Uterus (tissue), 4 donors: ENCODE data around the gene CDH8. TPM values are rescaled to one million over a fixed set of nuclear protein-coding genes. Genes with fewer than 3 reads are reported as not detected.

Experiments used
- DNase-seq, 2 donors: peaks; one replicate each; pipeline ENCODE4 v3.0.0-alpha.2; 2019 to 2020
- H3K27ac ChIP-seq, 2 donors: fragments of 200-600 bp; sonication (generic); 1 replicate in 1 of 2; 2 replicates in 1 of 2; pipeline ENCODE4 v1.5.1; 2016 to 2018
- H3K27me3 ChIP-seq, 2 donors: fragments of 200-600 bp; sonication (generic); one replicate each; pipeline ENCODE4 v1.5.1; 2018 to 2019; ENCODE audit warnings: control low read depth in 1 of 2
- H3K36me3 ChIP-seq, 2 donors: fragments of 200-600 bp; sonication (generic); one replicate each; pipeline ENCODE4 v1.5.1; 2019; ENCODE audit warnings: control low read depth in 1 of 2
- H3K4me1 ChIP-seq, 2 donors: fragments of 200-600 bp; sonication (generic); one replicate each; pipeline ENCODE4 v1.5.1; 2018 to 2019; ENCODE audit warnings: control low read depth in 1 of 2
- H3K4me3 ChIP-seq, 2 donors: fragments of 200-600 bp; sonication (generic); 1 replicate in 1 of 2; 2 replicates in 1 of 2; pipeline ENCODE4 v1.5.1; 2018 to 2019; ENCODE audit warnings: mild to moderate bottlenecking in 1 of 2
- H3K9me3 ChIP-seq, 2 donors: fragments of 200-600 bp; sonication (generic); one replicate each; pipeline ENCODE4 v1.5.1; 2019; ENCODE audit warnings: control low read depth in 1 of 2
- CTCF ChIP-seq, 4 experiments: fragments of 200-600 bp in 2 of 4; fragments of 450-650 bp in 2 of 4; sonication (generic) in 2 of 4; IDR thresholded peaks; one replicate each; pipeline ENCODE4 v1.5.1; 2016 to 2019; ENCODE audit warnings: antibody characterized with exemption in 4 of 4, mild to moderate bottlenecking in 2 of 4, moderate library complexity in 1 of 4
- POLR2A ChIP-seq, 2 donors: fragments of 450-650 bp; IDR thresholded peaks; one replicate each; pipeline ENCODE4 v1.6.1; 2016; ENCODE audit warnings: antibody characterized with exemption in 2 of 2, mild to moderate bottlenecking in 1 of 2, moderate library complexity in 1 of 2
- intact Hi-C: fragments of 100-400 bp; cut with DNase I; formaldehyde crosslinking; loops from one replicate; pipeline ENCODE4 v1.15.1; 2023; ENCODE audit warnings: low total_unique reads
- total RNA-seq, 4 donors: library from RNA; depleted of rRNA in 3 of 4; stranded (reverse); fragments of >200 nt in 3 of 4; gene quantifications; one replicate each; pipeline versions ENCODE4 v1.1.0 to v1.2.4, GENCODE V29; 2014 to 2023
- donor health status: DM: yes; HTN: yes; CAD: no.

The CDH8 gene
- total RNA-seq, 4 donors from 2014 or later = 2.0 to 6.0 TPM; not detected in 2

GRCh38 chr16:62041401-62041800 lies 5.2 kb upstream of the CDH8 start:
- intact Hi-C loops = no loop called here
- H3K27ac ChIP-seq = no peak overlapping the region
- H3K27me3 ChIP-seq = peaks cover 0 to 16% of the 10 kb centered on the region in 2 donors
- H3K4me3 ChIP-seq = no peak overlapping the region
- no peaks in the 10 kb centered on the region for H3K36me3 ChIP-seq
- H3K9me3 ChIP-seq = no peaks in the 10 kb centered on the region
- DNase-seq = no peak
- no peaks in the 10 kb centered on the region for H3K4me1 ChIP-seq
- TF ChIP-seq POLR2A (IDR thresholded peaks at IDR 0.05) = no peak
- TF ChIP-seq CTCF (IDR thresholded peaks at IDR 0.05) = peak in 2 of 4 experiments; percentile 11 to 13

- no peak overlapping the region for H3K4me3 ChIP-seq
- no peaks in the 10 kb centered on the region for H3K9me3 ChIP-seq
- H3K27ac ChIP-seq = no peak overlapping the region
- DNase-seq = no peak
- peaks cover 0 to 8% of the 10 kb centered on the region in 2 donors for H3K4me1 ChIP-seq
- TF ChIP-seq CTCF (IDR thresholded peaks at IDR 0.05) = no peak
- no peak for TF ChIP-seq POLR2A (IDR thresholded peaks at IDR 0.05)
- H3K27me3 ChIP-seq = peaks cover 0 to 23% of the 10 kb centered on the region in 2 donors
- intact Hi-C loops = no loop called here
- H3K36me3 ChIP-seq = no peaks in the 10 kb centered on the region
Measured at GRCh38 chr16:62038646-62039045, 2.4 kb upstream of the CDH8 start.

- peaks cover 0 to 23% of the 10 kb centered on the region in 2 donors for H3K27me3 ChIP-seq
- intact Hi-C loops = no loop called here
Measured at GRCh38 chr16:62038225-62038624, 2.0 kb upstream of the CDH8 start.

GRCh38 chr16:62036802-62037135 lies 531 bp upstream of the CDH8 start:
- TF ChIP-seq CTCF (IDR thresholded peaks at IDR 0.05) (no peak), POLR2A (IDR thresholded peaks at IDR 0.05) (no peak)
- Histone ChIP-seq H3K4me3 (no peak overlapping the region), H3K27ac (no peak overlapping the region), H3K4me1 (peaks cover 0 to 8% of the 10 kb centered on the region in 2 donors), H3K27me3 (peaks cover 0 to 23% of the 10 kb centered on the region in 2 donors), H3K9me3 (no peaks in the 10 kb centered on the region), H3K36me3 (no peaks in the 10 kb centered on the region)
- intact Hi-C loops = no loop called here
- no peak for DNase-seq

More at GRCh38 chr16:62038225-62038624, 2.0 kb upstream of the CDH8 start:
- no peaks in the 10 kb centered on the region for H3K36me3 ChIP-seq
- H3K4me3 ChIP-seq = no peak overlapping the region
- no peak for DNase-seq
- no peak for TF ChIP-seq CTCF (IDR thresholded peaks at IDR 0.05)
- no peak for TF ChIP-seq POLR2A (IDR thresholded peaks at IDR 0.05)
- no peaks in the 10 kb centered on the region for H3K9me3 ChIP-seq
- H3K27ac ChIP-seq = no peak overlapping the region
- peaks cover 0 to 8% of the 10 kb centered on the region in 2 donors for H3K4me1 ChIP-seq

- Histone ChIP-seq H3K9me3 (no peaks in the 10 kb centered on the region), H3K4me3 (peak overlapping the region in 1 of 2 donors; percentile 20), H3K27me3 (peaks cover 0 to 24% of the 10 kb centered on the region in 2 donors), H3K4me1 (peaks cover 0 to 8% of the 10 kb centered on the region in 2 donors), H3K36me3 (no peaks in the 10 kb centered on the region), H3K27ac (no peak overlapping the region)
- TF ChIP-seq CTCF (IDR thresholded peaks at IDR 0.05) (no peak), POLR2A (IDR thresholded peaks at IDR 0.05) (no peak)
- DNase-seq = no peak
- intact Hi-C loops = no loop called here
Measured at GRCh38 chr16:62035115-62036092, 834 bp downstream of the CDH8 start.
